Measurements from ENCODE around the gene ANKMY2. TPM values are rescaled to one million over a fixed set of nuclear protein-coding genes. Genes with fewer than 3 reads are reported as not detected.
"Not testable (repeated sequence)": the region's sequence is repeated elsewhere in the genome, so short reads cannot be mapped to it uniquely, and the experiment has no call there.

ANKMY2 gene
- polyA plus RNA-seq, 4 donors, result 29.7 to 36.9 (median 35.7) TPM

GRCh38 chr7:16634271-16634738 is 11.2 kb downstream of the ANKMY2 start:
- DNase-seq (ENCODE audit: low read depth in 4 of 4, low spot score in 3 of 4), result no peak

DNA sequence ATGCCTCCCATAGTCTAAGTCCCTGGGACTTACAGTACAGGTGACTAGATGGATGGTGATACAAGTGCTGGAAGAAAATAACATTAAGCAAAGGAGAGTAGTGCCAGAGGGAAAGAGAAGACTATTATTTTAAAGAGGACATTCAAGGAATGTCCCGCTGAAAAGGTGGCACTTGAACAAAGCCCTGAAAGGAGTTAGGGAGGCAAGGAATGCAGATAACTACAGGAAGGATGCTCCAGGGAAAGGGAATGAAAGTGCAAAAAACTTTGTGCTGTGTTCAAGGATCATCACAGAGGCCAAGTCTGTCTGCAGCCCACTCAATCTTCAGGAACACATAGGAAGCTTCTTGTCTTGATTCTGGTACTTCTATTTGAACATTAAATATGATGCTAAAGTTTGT is 14.9 kb downstream of the ANKMY2 start:
- DNase-seq (ENCODE audit: low read depth in 4 of 4, low spot score in 3 of 4), result no peak

- DNase-seq (ENCODE audit: low read depth in 4 of 4, low spot score in 3 of 4), result no peak
Measured at GRCh38 chr7:16627236-16627635, 18.3 kb downstream of the ANKMY2 start.

GRCh38 chr7:16626388-16626787 is 19.2 kb downstream of the ANKMY2 start:
- no peak for DNase-seq (ENCODE audit: low read depth in 4 of 4, low spot score in 3 of 4)

GRCh38 chr7:16619979-16620408 is 25.6 kb downstream of the ANKMY2 start:
- DNase-seq (ENCODE audit: low read depth in 4 of 4, low spot score in 3 of 4), result no peak

- DNase-seq (ENCODE audit: low read depth in 4 of 4, low spot score in 3 of 4), result no peak
Measured at GRCh38 chr7:16616542-16616941, 29.0 kb downstream of the ANKMY2 start.

GRCh38 chr7:16616122-16616521 is 29.4 kb downstream of the ANKMY2 start:
- no peak for DNase-seq (ENCODE audit: low read depth in 4 of 4, low spot score in 3 of 4)

GRCh38 chr7:16615228-16615627 is 30.3 kb downstream of the ANKMY2 start:
- no peak for DNase-seq (ENCODE audit: low read depth in 4 of 4, low spot score in 3 of 4)

DNA sequence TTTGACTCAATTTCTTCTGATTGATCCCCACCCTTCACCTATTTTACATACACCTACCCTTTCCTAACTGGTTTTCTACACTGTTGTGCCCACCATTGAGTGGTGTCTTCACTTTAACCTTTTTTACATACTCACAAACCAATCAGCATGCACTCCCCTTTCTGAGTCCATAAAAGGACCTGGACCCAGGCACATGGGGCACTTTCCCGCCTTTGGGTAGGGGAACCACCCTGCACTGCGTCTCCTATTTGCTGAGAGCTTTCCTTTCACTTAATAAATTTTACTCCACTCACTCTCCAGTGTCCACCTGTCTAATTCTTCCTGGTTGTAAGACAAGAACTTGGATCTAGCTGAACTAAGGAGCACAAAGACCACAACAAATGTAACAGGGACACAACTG is 33.8 kb downstream of the ANKMY2 start:
- no peak for DNase-seq (ENCODE audit: low read depth in 4 of 4, low spot score in 3 of 4)

DNA sequence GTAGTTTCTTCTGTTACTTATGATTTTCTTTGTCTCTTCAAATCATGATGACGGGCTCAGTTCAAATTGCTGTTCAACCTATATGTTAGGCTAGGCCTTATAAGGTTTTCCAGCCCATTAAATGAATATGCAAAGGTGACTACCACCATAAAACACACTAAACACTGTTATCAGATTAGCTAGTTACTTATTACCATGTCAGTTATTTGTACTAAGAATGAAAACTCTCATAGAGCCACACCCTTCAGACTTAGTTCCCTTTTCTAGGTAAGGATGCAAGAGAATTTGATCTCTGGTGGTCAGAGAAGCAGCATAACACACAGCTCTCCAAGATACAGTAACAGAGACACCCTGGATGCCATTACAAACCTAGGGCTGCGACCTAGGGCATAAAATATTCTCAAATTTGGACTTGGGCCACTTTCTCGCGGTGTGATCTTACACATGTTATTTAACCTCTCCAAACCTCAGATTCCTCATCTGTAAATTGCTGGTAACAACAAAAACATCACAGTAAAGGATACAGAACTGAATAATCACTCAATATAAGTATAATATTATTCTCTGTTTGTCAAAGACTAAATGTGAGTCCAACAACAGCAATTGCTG is 35.6 kb downstream of the ANKMY2 start:
- no peak for DNase-seq (ENCODE audit: low read depth in 4 of 4, low spot score in 3 of 4)

GRCh38 chr7:16606704-16607103 is 38.9 kb downstream of the ANKMY2 start:
- no peak for DNase-seq (ENCODE audit: low read depth in 4 of 4, low spot score in 3 of 4)

- DNase-seq (ENCODE audit: low read depth in 4 of 4, low spot score in 3 of 4), result no peak
Measured at GRCh38 chr7:16604054-16604453, 41.5 kb downstream of the ANKMY2 start.

DNA sequence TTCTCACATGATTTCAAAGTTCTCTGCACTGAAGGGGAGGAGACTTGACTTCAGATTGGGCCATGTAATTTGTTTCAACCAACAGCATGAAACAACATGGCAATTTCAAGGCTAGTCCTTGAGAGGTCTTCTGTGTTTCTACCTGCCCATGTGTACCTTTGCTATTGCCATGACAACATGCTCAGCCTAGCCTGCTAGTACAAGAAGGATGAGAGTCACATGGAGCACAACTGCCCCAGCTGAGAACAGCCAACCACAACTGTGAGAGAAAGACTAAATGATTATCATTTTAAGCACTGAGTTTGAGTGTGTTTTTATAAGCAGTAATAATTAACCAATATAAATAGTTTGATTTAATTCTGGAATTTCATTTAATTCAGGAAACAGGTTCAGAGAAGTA is 41.9 kb downstream of the ANKMY2 start:
- DNase-seq (ENCODE audit: low read depth in 4 of 4, low spot score in 3 of 4), result no peak

DNA sequence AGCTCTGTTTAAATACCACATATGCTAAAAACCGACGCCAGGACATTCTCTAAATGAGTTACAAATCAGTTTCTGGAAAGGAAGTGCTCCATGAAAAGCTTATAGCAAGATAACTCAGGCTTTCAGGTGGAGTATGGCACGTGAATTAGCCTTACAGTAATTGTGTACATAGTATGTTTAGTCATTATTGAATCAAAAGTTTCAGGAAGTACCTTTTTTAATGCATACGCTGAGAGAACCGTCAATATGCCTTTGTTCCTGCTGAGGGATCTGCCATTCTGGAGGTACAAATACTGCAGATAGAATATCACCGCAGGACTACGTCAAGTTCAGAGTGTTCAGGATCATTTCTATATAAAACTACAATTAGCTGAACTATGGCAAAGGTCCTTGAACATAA is 45.7 kb downstream of the ANKMY2 start:
- no peak for DNase-seq (ENCODE audit: low read depth in 4 of 4, low spot score in 3 of 4)

DNA sequence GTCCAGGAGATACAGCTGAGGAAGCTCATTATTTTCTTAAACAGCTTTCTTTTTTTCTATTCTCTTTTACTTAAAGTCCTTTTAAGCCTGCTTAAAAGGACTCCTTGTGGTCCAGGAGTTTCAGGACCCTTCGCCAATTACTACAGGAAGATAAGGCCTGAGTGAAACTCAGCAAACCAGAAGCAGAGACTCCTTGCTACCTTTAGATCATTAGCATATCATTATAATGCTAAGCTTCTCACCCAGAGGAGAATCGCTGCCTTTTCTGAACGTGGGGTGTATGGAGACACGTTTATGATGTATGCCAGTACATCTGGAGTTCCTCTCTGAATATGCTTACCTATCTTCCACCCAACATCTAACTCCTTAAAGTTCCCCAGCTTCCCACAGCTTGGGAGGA is 47.5 kb downstream of the ANKMY2 start:
- no peak for DNase-seq (ENCODE audit: low read depth in 4 of 4, low spot score in 3 of 4)

DNA sequence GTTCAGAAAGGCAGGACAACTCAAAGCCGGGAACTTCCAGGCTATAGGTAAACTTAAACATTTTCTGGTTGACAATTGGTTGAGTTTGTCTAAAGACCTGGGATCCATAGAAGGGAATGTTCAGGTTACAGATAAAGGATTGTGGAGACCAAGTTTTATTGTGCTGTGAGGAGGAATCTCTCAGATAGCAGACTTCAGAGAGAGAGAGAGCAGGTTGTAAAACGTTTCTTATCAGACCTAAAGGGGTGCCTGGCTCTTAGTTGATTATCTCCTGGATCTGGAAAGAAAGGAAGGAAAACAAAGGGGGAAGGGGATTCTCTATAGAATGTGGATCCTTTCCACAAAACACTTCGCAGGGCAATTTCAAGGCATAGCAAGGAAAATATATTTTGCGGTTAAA is 50.0 kb downstream of the ANKMY2 start:
- DNase-seq (ENCODE audit: low read depth in 4 of 4, low spot score in 3 of 4), result not testable (repeated sequence)

DNA sequence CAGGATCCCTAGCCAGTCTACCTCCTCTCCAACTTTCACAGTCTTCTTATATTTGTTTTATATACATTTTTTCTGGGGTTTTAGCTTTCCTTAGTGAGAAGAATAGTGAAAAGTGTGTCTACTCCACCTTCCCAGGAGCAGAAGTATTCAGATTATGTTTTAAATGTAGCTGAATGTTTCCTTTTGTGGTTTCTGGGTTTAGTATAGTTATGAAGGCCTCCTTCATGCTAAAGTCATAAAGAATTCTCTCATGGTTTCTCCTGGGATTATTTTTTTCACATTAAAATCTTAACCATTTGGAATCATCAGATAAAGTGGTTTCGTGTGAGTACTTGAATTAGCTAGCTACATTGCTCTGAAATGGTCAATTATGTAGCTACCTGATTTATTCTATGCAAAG is 50.9 kb downstream of the ANKMY2 start:
- no peak for DNase-seq (ENCODE audit: low read depth in 4 of 4, low spot score in 3 of 4)

GRCh38 chr7:16594061-16594460 is 51.5 kb downstream of the ANKMY2 start:
- no peak for DNase-seq (ENCODE audit: low read depth in 4 of 4, low spot score in 3 of 4)

DNA sequence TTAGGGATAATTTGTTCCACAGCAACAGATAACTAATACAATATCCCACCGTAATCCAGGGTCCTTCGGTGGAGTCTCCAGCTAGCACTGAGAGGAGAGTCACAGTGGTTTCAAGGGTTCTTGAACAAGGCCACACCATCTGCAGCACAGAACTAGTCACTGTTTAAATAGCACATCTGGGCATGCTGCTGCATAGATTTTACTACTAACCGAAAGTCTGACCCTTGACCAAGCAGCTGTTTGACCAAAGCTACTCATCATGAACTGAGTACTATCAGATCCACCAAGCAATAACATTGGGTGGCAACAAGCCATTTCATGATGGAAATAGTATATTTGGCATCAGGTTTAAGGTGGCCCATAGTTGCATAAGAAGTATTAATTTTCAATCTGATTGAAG is 53.2 kb downstream of the ANKMY2 start:
- DNase-seq (ENCODE audit: low read depth in 4 of 4, low spot score in 3 of 4), result no peak

GRCh38 chr7:16590424-16590823 is 55.1 kb downstream of the ANKMY2 start:
- DNase-seq (ENCODE audit: low read depth in 4 of 4, low spot score in 3 of 4), result no peak

DNA sequence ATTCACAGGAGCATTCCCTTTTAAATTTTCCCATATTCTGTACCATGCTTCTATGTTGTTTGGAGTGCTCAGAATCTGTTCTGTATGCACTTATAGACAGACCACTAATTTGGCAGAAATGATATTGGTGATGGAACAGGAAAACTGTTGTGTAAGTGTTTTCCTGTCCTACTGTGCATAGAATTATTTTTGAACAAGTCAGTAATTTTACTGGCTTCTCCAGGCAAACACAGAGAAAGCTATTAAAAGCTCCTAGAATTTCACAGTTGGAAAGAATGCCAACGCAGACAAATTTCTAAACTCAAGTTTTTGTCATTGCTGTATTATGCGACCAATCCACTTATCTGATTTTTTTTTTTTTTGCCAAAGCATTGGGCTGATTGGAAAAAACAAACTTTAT is 55.7 kb downstream of the ANKMY2 start:
- no peak for DNase-seq (ENCODE audit: low read depth in 4 of 4, low spot score in 3 of 4)

- no peak for DNase-seq (ENCODE audit: low read depth in 4 of 4, low spot score in 3 of 4)
Measured at GRCh38 chr7:16587790-16588189, 57.8 kb downstream of the ANKMY2 start.

DNA sequence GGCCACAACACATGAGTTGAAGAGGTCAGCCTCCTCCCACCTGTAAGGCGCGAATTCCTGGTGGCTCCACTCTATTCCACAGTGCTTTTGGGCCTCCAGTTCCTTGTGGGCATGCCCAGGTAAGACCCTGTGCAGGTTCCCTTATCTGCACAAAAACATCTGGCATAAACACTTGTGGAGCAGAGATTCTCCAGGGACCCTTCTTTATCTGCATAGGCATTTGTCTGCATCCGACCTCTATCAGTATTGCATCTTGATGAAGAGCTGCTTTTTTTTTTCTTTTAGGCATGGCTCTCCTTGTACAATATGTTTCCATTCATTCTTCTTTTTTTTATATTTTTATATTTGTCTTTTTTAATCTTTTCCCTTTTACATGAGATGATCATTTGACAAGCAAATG is 58.4 kb downstream of the ANKMY2 start:
- no peak for DNase-seq (ENCODE audit: low read depth in 4 of 4, low spot score in 3 of 4)
